ENCODE data around the gene SHISA6. TPM values are rescaled to one million over a fixed set of nuclear protein-coding genes. Genes with fewer than 3 reads are reported as not detected.

Gene SHISA6
- total RNA-seq, 2 experiments from 2014 or later, result not detected

- Histone ChIP-seq H3K9me3 (ENCODE audit: low read length) (no peaks in the 10 kb centered on the region), H3K4me3 (ENCODE audit: low read depth, low read length, poor library complexity, severe bottlenecking) (no peak overlapping the region), H4K20me1 (ENCODE audit: insufficient read depth, low read length) (no peaks in the 10 kb centered on the region), H3K27ac (ENCODE audit: low read depth, low read length, poor library complexity, severe bottlenecking) (no peak overlapping the region), H3K4me1 (ENCODE audit: insufficient read depth, low read length, poor library complexity, severe bottlenecking) (no peaks in the 10 kb centered on the region), H3K9me2 (ENCODE audit: insufficient read depth, low read length) (no peaks in the 10 kb centered on the region), H3K79me2 (ENCODE audit: insufficient read depth, low read depth, low read length) (no peaks in the 10 kb centered on the region), H3K4me2 (ENCODE audit: low read length) (no peak overlapping the region), H3K36me3 (ENCODE audit: insufficient read depth, low read length) (no peaks in the 10 kb centered on the region), H2AFZ (ENCODE audit: low read length) (no peak overlapping the region)
- POLR2A ChIA-PET, result no interaction called here
- no peak for DNase-seq (ENCODE audit: low spot score)
- no peak for TF ChIP-seq CTCF (conservative IDR thresholded peaks at IDR 0.05; ENCODE audit: low read length)
- TF ChIP-seq EZH2phosphoT487 (IDR thresholded peaks at IDR 0.05; ENCODE audit: borderline replicate concordance, low read depth, low read length), result no peak
- BruUV-seq (replicated peaks), result no TSS peak
- intact Hi-C loops (cut with micrococcal nuclease; ENCODE audit: unreplicated experiment), result no loop called here
- CTCF ChIA-PET (ENCODE audit: unreplicated experiment), result interaction anchor here (0.5 kb wide), 1 partner anchor 66 kb away, joined by 3 read pairs; no protein-coding TSS in a partner anchor
Measured at GRCh38 chr17:11555530-11555929, 314.5 kb downstream of the SHISA6 start.

GRCh38 chr17:11557727-11558452 lies 316.9 kb downstream of the SHISA6 start:
- Histone ChIP-seq H3K36me3 (ENCODE audit: insufficient read depth, low read length) (no peaks in the 10 kb centered on the region), H3K9me3 (ENCODE audit: low read length) (no peaks in the 10 kb centered on the region), H3K79me2 (ENCODE audit: insufficient read depth, low read depth, low read length) (no peaks in the 10 kb centered on the region), H3K4me2 (ENCODE audit: low read length) (no peak overlapping the region), H4K20me1 (ENCODE audit: insufficient read depth, low read length) (no peaks in the 10 kb centered on the region), H3K4me1 (ENCODE audit: insufficient read depth, low read length, poor library complexity, severe bottlenecking) (no peaks in the 10 kb centered on the region), H3K9me2 (ENCODE audit: insufficient read depth, low read length) (no peaks in the 10 kb centered on the region), H3K4me3 (ENCODE audit: low read depth, low read length, poor library complexity, severe bottlenecking) (no peak overlapping the region), H2AFZ (ENCODE audit: low read length) (no peak overlapping the region), H3K27ac (ENCODE audit: low read depth, low read length, poor library complexity, severe bottlenecking) (no peak overlapping the region)
- no peak for TF ChIP-seq EZH2phosphoT487 (IDR thresholded peaks at IDR 0.05; ENCODE audit: borderline replicate concordance, low read depth, low read length)
- TF ChIP-seq CTCF (conservative IDR thresholded peaks at IDR 0.05; ENCODE audit: low read length), result no peak
- BruUV-seq (replicated peaks), result no TSS peak
- ChIA-PET POLR2A (no interaction called here), CTCF (ENCODE audit: unreplicated experiment) (no interaction called here)
- intact Hi-C loops (cut with micrococcal nuclease; ENCODE audit: unreplicated experiment), result no loop called here
- DNase-seq (ENCODE audit: low spot score), result no peak

- no peaks in the 10 kb centered on the region for H3K36me3 ChIP-seq (ENCODE audit: insufficient read depth, low read length)
- POLR2A ChIA-PET, result no interaction called here
- no peak for DNase-seq (ENCODE audit: low spot score)
- CTCF ChIA-PET (ENCODE audit: unreplicated experiment), result no interaction called here
- H4K20me1 ChIP-seq (ENCODE audit: insufficient read depth, low read length), result no peaks in the 10 kb centered on the region
- no peak overlapping the region for H3K4me2 ChIP-seq (ENCODE audit: low read length)
- intact Hi-C loops (cut with micrococcal nuclease; ENCODE audit: unreplicated experiment), result no loop called here
- no peak overlapping the region for H3K4me3 ChIP-seq (ENCODE audit: low read depth, low read length, poor library complexity, severe bottlenecking)
- no peaks in the 10 kb centered on the region for H3K9me3 ChIP-seq (ENCODE audit: low read length)
- no peaks in the 10 kb centered on the region for H3K9me2 ChIP-seq (ENCODE audit: insufficient read depth, low read length)
- H3K27ac ChIP-seq (ENCODE audit: low read depth, low read length, poor library complexity, severe bottlenecking), result no peak overlapping the region
- no peaks in the 10 kb centered on the region for H3K79me2 ChIP-seq (ENCODE audit: insufficient read depth, low read depth, low read length)
- BruUV-seq (replicated peaks), result no TSS peak
- no peak overlapping the region for H2AFZ ChIP-seq (ENCODE audit: low read length)
- TF ChIP-seq CTCF (conservative IDR thresholded peaks at IDR 0.05; ENCODE audit: low read length), result no peak
- no peak for TF ChIP-seq EZH2phosphoT487 (IDR thresholded peaks at IDR 0.05; ENCODE audit: borderline replicate concordance, low read depth, low read length)
- no peaks in the 10 kb centered on the region for H3K4me1 ChIP-seq (ENCODE audit: insufficient read depth, low read length, poor library complexity, severe bottlenecking)
Measured at GRCh38 chr17:11558681-11559234, 317.7 kb downstream of the SHISA6 start.
